HTR-8/SVneo (cell line): Measurements from ENCODE around the gene SLC35G3.
A peak's percentile ranks its signal among the peaks of the same experiment; 100 is the strongest.
"Not testable (repeated sequence)": the region's sequence is repeated elsewhere in the genome, so short reads cannot be mapped to it uniquely, and the experiment has no call there.

ENCODE experiments used
- DNase-seq: peaks from one replicate; pipeline ENCODE4 v3.0.0; 2011; ENCODE audit warnings: low spot score, mixed read lengths; ENCODE audit not compliant: insufficient read length
- FAIRE-seq: peaks from 2 replicates; lab custom pipeline; 2011; peaks lifted over from hg19 to GRCh38; lab: Jason Lieb, UNC

SLC35G3 gene

GRCh38 chr17:35194001-35194400 is at the start of gene SLC35G3:
TSS of gene SLC35G3 (minus strand) at chr17:35194393. CDS start at chr17:35194307, 86 bp downstream.
- FAIRE-seq, result not testable (repeated sequence)

GRCh38 chr17:35243561-35244340 is 49.6 kb upstream of the SLC35G3 start:
- no peak for FAIRE-seq
- peak; percentile 51 for DNase-seq

More at GRCh38 chr17:35194001-35194400, at the start of gene SLC35G3:
- not testable (repeated sequence) for DNase-seq

GRCh38 chr17:35242805-35243560 is 48.8 kb upstream of the SLC35G3 start, which contains the start of gene SLFN5:
TSS of gene SLFN5 (plus strand) at chr17:35243072. CDS start at chr17:35258691, 15,619 bp downstream.
- DNase-seq (peak; percentile 94), FAIRE-seq (peak; percentile 51)

- peak; percentile 71 for DNase-seq
- FAIRE-seq, result no peak
Measured at GRCh38 chr17:35242158-35242804, 48.1 kb upstream of the SLC35G3 start.

- FAIRE-seq (no peak), DNase-seq (no peak)
Measured at GRCh38 chr17:35241520-35241919, 47.3 kb upstream of the SLC35G3 start.

GRCh38 chr17:35240861-35241260 is 46.7 kb upstream of the SLC35G3 start:
- DNase-seq (no peak), FAIRE-seq (no peak)

GRCh38 chr17:35239823-35240222 is 45.6 kb upstream of the SLC35G3 start:
- DNase-seq (no peak), FAIRE-seq (no peak)

- FAIRE-seq (peak; percentile 23), DNase-seq (no peak)
Measured at GRCh38 chr17:35238821-35239220, 44.6 kb upstream of the SLC35G3 start.

- FAIRE-seq, result no peak
- no peak for DNase-seq
Measured at GRCh38 chr17:35236821-35237220, 42.6 kb upstream of the SLC35G3 start.

GRCh38 chr17:35235917-35236316 is 41.7 kb upstream of the SLC35G3 start:
- DNase-seq (no peak), FAIRE-seq (no peak)

- DNase-seq, result no peak
- no peak for FAIRE-seq
Measured at GRCh38 chr17:35235289-35235688, 41.1 kb upstream of the SLC35G3 start.

GRCh38 chr17:35234315-35234714 is 40.1 kb upstream of the SLC35G3 start:
- not testable (repeated sequence) for FAIRE-seq

GRCh38 chr17:35229638-35230037 is 35.4 kb upstream of the SLC35G3 start:
- DNase-seq (no peak), FAIRE-seq (no peak)

More at GRCh38 chr17:35234315-35234714, 40.1 kb upstream of the SLC35G3 start:
- DNase-seq, result not testable (repeated sequence)

- no peak for DNase-seq
- FAIRE-seq, result no peak
Measured at GRCh38 chr17:35227546-35227945, 33.4 kb upstream of the SLC35G3 start.

- DNase-seq (no peak), FAIRE-seq (no peak)
Measured at GRCh38 chr17:35224436-35224835, 30.2 kb upstream of the SLC35G3 start.

GRCh38 chr17:35222452-35222851 is 28.3 kb upstream of the SLC35G3 start:
- DNase-seq (no peak), FAIRE-seq (no peak)

- DNase-seq (no peak), FAIRE-seq (no peak)
Measured at GRCh38 chr17:35218915-35219314, 24.7 kb upstream of the SLC35G3 start.

- FAIRE-seq, result no peak
- no peak for DNase-seq
Measured at GRCh38 chr17:35217107-35217506, 22.9 kb upstream of the SLC35G3 start.

GRCh38 chr17:35214631-35215273 is 20.6 kb upstream of the SLC35G3 start:
- no peak for DNase-seq
- FAIRE-seq, result no peak

- DNase-seq (no peak), FAIRE-seq (no peak)
Measured at GRCh38 chr17:35214192-35214591, 20.0 kb upstream of the SLC35G3 start.
